Breast epithelium (tissue), 4 donors: ENCODE measurements around the gene ARF1. TPM values are rescaled to one million over a fixed set of nuclear protein-coding genes. Genes with fewer than 3 reads are reported as not detected.
A peak's percentile ranks its signal among the peaks of the same experiment; 100 is the strongest.

ENCODE experiments used
- DNase-seq, 2 donors: peaks; one replicate each; pipeline ENCODE4 v3.0.0-alpha.2; 2019; ENCODE audit warnings: low spot score in 2 of 2
- H3K27ac ChIP-seq, 2 donors: fragments of 200-600 bp; sonication (generic) in 1 of 2; one replicate each; pipeline ENCODE4 v1.5.1; 2016 to 2019; ENCODE audit warnings: mild to moderate bottlenecking in 1 of 2
- H3K27me3 ChIP-seq, 2 donors: fragments of 200-600 bp; sonication (generic) in 1 of 2; one replicate each; pipeline versions ENCODE4 v1.5.1 to v1.6.0; 2017 to 2019; ENCODE audit warnings: control low read depth in 1 of 2, mild to moderate bottlenecking in 1 of 2
- H3K36me3 ChIP-seq: fragments of 200-600 bp; one replicate; pipeline ENCODE4 v1.5.1; 2019
- H3K4me1 ChIP-seq, 2 donors: fragments of 200-600 bp; sonication (generic); one replicate each; pipeline ENCODE4 v1.5.1; 2016 to 2019; ENCODE audit warnings: control low read depth in 1 of 2
- H3K4me3 ChIP-seq, 3 donors: fragments of 200-600 bp; sonication (generic); 1 replicate in 2 of 3; 2 replicates in 1 of 3; pipeline ENCODE4 v1.5.1; 2016 to 2019; ENCODE audit warnings: mild to moderate bottlenecking in 3 of 3, moderate library complexity in 2 of 3
- H3K9me3 ChIP-seq, 2 donors: fragments of 200-600 bp; sonication (generic) in 1 of 2; one replicate each; pipeline ENCODE4 v1.5.1; 2016 to 2019; ENCODE audit warnings: control low read depth in 1 of 2
- POLR2A ChIP-seq: fragments of 450-650 bp; IDR thresholded peaks from one replicate; pipeline ENCODE4 v1.6.1; 2016; ENCODE audit warnings: antibody characterized with exemption, mild to moderate bottlenecking, moderate library complexity
- POLR2AphosphoS5 ChIP-seq, 3 donors: sonication (generic); formaldehyde crosslinking; IDR thresholded peaks; one replicate each; pipeline ENCODE4 v1.6.1; 2017; ENCODE audit warnings: antibody characterized with exemption in 3 of 3
- intact Hi-C: fragments of 100-400 bp; cut with DNase I; formaldehyde crosslinking; loops from one replicate; pipeline ENCODE4 v1.15.1; 2023; ENCODE audit warnings: low total_unique reads
- total RNA-seq, 3 donors: library from RNA; depleted of rRNA; stranded (reverse); fragments of >200 nt; gene quantifications; one replicate each; pipeline ENCODE4 v1.1.0, GENCODE V29; 2016
- TF ChIP-seq, protein P1 (sequence below), 3 donors: fragments of 450-650 bp; IDR thresholded peaks; one replicate each; pipeline ENCODE4 v1.5.1; 2016 to 2017; ENCODE audit warnings: antibody characterized with exemption in 3 of 3, mild to moderate bottlenecking in 3 of 3, moderate library complexity in 3 of 3

Gene ARF1
- total RNA-seq, 3 donors from 2014 or later, result 263 to 295 (median 292) TPM

DNA sequence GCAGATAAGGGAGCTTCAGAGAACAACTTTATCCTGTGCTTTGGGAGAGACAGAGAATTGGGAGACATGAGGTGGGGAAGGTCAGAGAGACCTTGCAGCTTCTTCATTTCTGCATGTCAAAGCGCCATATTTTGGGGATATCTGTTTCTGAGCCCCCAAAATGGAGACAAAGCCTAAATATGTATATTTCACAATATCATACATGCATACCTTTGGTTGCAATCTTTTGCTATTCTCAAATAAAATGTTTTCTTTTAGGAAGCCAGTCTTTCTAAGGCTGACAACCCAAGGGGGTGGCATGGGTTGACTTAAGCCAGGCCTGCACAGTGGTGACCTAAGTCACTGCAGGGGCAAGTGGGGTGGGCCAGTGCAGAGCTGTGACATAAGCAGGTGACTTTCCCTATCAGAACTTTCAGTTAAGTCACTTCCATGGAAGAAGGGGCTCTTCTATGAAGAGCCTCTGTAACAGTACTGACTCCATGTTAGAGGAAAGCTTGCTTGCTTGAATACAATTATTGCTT, 40.5 kb downstream of the ARF1 start:
- no peaks in the 10 kb centered on the region for H3K9me3 ChIP-seq
- H3K27me3 ChIP-seq, result no peaks in the 10 kb centered on the region
- no peaks in the 10 kb centered on the region for H3K4me1 ChIP-seq
- no peak overlapping the region for H3K4me3 ChIP-seq
- no peaks in the 10 kb centered on the region for H3K36me3 ChIP-seq
- no peak for DNase-seq
- TF ChIP-seq, protein P1, sequence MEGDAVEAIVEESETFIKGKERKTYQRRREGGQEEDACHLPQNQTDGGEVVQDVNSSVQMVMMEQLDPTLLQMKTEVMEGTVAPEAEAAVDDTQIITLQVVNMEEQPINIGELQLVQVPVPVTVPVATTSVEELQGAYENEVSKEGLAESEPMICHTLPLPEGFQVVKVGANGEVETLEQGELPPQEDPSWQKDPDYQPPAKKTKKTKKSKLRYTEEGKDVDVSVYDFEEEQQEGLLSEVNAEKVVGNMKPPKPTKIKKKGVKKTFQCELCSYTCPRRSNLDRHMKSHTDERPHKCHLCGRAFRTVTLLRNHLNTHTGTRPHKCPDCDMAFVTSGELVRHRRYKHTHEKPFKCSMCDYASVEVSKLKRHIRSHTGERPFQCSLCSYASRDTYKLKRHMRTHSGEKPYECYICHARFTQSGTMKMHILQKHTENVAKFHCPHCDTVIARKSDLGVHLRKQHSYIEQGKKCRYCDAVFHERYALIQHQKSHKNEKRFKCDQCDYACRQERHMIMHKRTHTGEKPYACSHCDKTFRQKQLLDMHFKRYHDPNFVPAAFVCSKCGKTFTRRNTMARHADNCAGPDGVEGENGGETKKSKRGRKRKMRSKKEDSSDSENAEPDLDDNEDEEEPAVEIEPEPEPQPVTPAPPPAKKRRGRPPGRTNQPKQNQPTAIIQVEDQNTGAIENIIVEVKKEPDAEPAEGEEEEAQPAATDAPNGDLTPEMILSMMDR (IDR thresholded peaks at IDR 0.05), result no peak
- TF ChIP-seq POLR2AphosphoS5 (IDR thresholded peaks at IDR 0.05), result no peak
- no peak for TF ChIP-seq POLR2A
- intact Hi-C loops, result loop anchor here (1.0 kb wide), 1 partner anchor 20 kb away; no protein-coding TSS in a partner anchor
- H3K27ac ChIP-seq, result no peak overlapping the region

DNA sequence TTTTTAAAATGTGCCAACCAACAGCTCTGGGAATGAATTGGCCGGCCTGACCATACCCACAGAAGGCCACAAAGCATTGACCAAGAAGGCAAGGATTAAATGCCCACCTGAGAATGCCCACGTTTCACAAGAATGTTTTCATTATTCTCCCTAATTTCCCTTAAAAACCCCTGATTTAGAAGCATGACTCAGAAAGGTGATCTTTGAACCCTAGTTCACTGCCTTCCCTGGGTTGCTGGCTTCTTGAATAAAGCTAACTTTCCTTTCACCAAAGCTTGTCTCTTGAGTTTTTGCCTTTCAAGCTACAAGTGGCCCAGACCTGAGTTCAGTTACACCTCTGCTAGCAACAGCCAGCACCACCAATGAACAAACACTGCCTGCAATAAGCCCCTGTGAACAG, 41.0 kb downstream of the ARF1 start:
- no peaks in the 10 kb centered on the region for H3K9me3 ChIP-seq
- H3K4me1 ChIP-seq, result no peaks in the 10 kb centered on the region
- no peak for DNase-seq
- no peak overlapping the region for H3K4me3 ChIP-seq
- no peaks in the 10 kb centered on the region for H3K27me3 ChIP-seq
- no peak for TF ChIP-seq POLR2AphosphoS5 (IDR thresholded peaks at IDR 0.05)
- TF ChIP-seq POLR2A, result no peak
- TF ChIP-seq, protein P1 (IDR thresholded peaks at IDR 0.05), result no peak
- H3K36me3 ChIP-seq, result no peaks in the 10 kb centered on the region
- H3K27ac ChIP-seq, result no peak overlapping the region
- intact Hi-C loops, result no loop called here

DNA sequence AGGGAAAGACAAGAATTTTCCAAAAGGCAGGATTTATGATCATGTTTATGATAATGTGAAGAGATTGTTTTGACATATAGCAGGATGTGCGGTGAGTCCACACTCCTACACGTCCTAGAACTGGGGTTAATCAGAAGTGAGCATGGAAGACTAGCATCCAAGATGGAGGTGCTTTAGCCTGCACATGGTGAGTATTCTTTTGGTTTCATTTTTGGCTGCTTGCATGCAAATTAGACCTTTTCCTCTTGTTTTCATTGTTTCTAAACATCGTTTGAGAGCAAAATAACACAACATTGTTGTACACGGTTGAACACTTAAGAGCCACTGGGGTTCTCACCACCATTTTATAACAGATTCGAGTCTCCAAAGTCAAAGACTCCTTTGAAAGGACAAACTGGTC, 42.7 kb downstream of the ARF1 start:
- no peak for DNase-seq
- TF ChIP-seq POLR2A, result no peak
- TF ChIP-seq, protein P1 (IDR thresholded peaks at IDR 0.05), result no peak
- no peak for TF ChIP-seq POLR2AphosphoS5 (IDR thresholded peaks at IDR 0.05)
- Histone ChIP-seq H3K27ac (no peak overlapping the region), H3K27me3 (no peaks in the 10 kb centered on the region), H3K9me3 (no peaks in the 10 kb centered on the region), H3K4me1 (no peaks in the 10 kb centered on the region), H3K36me3 (no peaks in the 10 kb centered on the region), H3K4me3 (no peak overlapping the region)
- intact Hi-C loops, result no loop called here

DNA sequence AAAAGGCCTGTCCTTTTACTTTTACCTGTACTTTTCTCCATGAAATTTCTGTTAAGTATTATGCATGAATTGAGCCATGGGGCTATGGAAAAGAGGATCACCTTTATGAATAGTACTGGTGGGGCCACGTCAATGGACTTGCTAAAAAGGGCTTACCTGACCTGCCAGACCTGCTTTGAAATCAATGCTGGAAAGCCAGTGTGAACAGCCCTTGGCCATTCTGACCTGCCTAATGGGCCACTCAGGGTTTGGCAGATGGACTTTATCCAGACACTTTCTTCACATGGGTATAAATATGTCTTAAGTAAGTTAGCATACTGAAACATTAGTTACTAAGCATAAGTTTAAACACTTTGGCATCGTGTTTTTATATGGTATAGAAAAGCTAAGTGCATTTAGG, 49.3 kb downstream of the ARF1 start:
- Histone ChIP-seq H3K9me3 (no peaks in the 10 kb centered on the region), H3K4me1 (no peaks in the 10 kb centered on the region), H3K36me3 (no peaks in the 10 kb centered on the region), H3K27me3 (no peaks in the 10 kb centered on the region), H3K4me3 (no peak overlapping the region), H3K27ac (peak overlapping the region; percentile 46 to 73)
- TF ChIP-seq POLR2AphosphoS5 (IDR thresholded peaks at IDR 0.05) (no peak), POLR2A (no peak)
- TF ChIP-seq, protein P1 (IDR thresholded peaks at IDR 0.05), result no peak
- intact Hi-C loops, result no loop called here
- DNase-seq, result no peak

DNA sequence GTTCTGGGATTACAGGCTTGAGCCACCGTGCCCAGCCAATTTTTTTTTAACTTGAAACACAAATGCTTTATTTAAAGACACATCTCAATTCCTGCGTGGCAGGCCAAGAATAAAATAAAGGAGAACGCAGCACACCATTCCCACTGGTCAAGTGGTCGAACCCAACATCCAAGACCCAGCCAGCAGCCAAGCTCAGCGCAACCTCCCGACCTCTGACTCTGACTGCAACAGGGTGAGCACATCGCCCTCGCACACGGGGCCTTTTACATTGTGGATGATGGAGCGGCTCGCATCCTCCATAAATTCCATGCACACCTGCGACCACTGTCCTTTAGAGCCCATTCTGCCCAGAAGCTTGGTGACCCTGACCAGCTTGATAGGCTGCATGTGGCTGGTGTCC, 52.1 kb downstream of the ARF1 start:
- Histone ChIP-seq H3K9me3 (no peaks in the 10 kb centered on the region), H3K36me3 (no peaks in the 10 kb centered on the region), H3K4me1 (no peaks in the 10 kb centered on the region), H3K27me3 (no peaks in the 10 kb centered on the region), H3K4me3 (no peak overlapping the region), H3K27ac (no peak overlapping the region)
- TF ChIP-seq, protein P1 (IDR thresholded peaks at IDR 0.05), result no peak
- no peak for DNase-seq
- intact Hi-C loops, result no loop called here
